DND-41 (cell line): ENCODE measurements around the gene CHRM4.

Experiments used
- EZH2 ChIP-seq: IDR thresholded peaks from 3 replicates; pipeline ENCODE4 v1.6.1; 2012; ENCODE audit warnings: borderline replicate concordance, low read depth, mild to moderate bottlenecking, moderate library complexity, low read length, inconsistent platforms; ENCODE audit not compliant: severe bottlenecking
- TF ChIP-seq, protein P1 (sequence below): IDR thresholded peaks from 2 replicates; pipeline ENCODE4 v1.5.1; 2012; ENCODE audit warnings: borderline replicate concordance, low read length, moderate library complexity, mild to moderate bottlenecking; ENCODE audit not compliant: poor library complexity, severe bottlenecking; ENCODE audit errors: extremely low read depth

- TF ChIP-seq, protein P1, sequence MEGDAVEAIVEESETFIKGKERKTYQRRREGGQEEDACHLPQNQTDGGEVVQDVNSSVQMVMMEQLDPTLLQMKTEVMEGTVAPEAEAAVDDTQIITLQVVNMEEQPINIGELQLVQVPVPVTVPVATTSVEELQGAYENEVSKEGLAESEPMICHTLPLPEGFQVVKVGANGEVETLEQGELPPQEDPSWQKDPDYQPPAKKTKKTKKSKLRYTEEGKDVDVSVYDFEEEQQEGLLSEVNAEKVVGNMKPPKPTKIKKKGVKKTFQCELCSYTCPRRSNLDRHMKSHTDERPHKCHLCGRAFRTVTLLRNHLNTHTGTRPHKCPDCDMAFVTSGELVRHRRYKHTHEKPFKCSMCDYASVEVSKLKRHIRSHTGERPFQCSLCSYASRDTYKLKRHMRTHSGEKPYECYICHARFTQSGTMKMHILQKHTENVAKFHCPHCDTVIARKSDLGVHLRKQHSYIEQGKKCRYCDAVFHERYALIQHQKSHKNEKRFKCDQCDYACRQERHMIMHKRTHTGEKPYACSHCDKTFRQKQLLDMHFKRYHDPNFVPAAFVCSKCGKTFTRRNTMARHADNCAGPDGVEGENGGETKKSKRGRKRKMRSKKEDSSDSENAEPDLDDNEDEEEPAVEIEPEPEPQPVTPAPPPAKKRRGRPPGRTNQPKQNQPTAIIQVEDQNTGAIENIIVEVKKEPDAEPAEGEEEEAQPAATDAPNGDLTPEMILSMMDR = no peak
- no peak for TF ChIP-seq EZH2
These were observed 52.4 kb downstream of the CHRM4 start for GRCh38 chr11:46338988-46339666.
